ENCODE results near the gene PKP3. TPM values are rescaled to one million over a fixed set of nuclear protein-coding genes. Genes with fewer than 3 reads are reported as not detected.
"Not testable (repeated sequence)": the region's sequence is repeated elsewhere in the genome, so short reads cannot be mapped to it uniquely, and the experiment has no call there.

The PKP3 gene
- total RNA-seq (10 to 100 TPM; 43.3 to 48.6 TPM), polyA plus RNA-seq (ENCODE audit: insufficient read length in 6 of 6) (10 to 100 TPM; 11.0 to 15.5 (median 12.6) TPM)
- long read RNA-seq, donor 1, partial matches to known transcripts = 5 of 9 reads
- long read RNA-seq, donor 1, other reads (novel, unspliced or antisense) = 0 of 9 reads
- long read RNA-seq, donor 2, partial matches to known transcripts = 0 of 3 reads
- long read RNA-seq, donor 2, other reads (novel, unspliced or antisense) = 0 of 3 reads
- long read RNA-seq, donor 3, partial matches to known transcripts = 0 of 2 reads
- long read RNA-seq, donor 3, other reads (novel, unspliced or antisense) = 0 of 2 reads
- long read RNA-seq, donor 4, transcript PKP3-201 (13 exons, 2,809 nt) = major isoform, 15 of 19 reads
- long read RNA-seq, donor 4, partial matches to known transcripts = 2 of 19 reads
- long read RNA-seq, donor 4, other reads (novel, unspliced or antisense) = 2 of 19 reads
- long read RNA-seq, donor 5 = 0 reads
- long read RNA-seq, donor 6, transcript PKP3-201 (13 exons, 2,809 nt) = major isoform, 6 of 6 reads
- long read RNA-seq, donor 6, partial matches to known transcripts = 0 of 6 reads
- long read RNA-seq, donor 6, other reads (novel, unspliced or antisense) = 0 of 6 reads
- long read RNA-seq, donor 7, partial matches to known transcripts = 0 of 3 reads
- long read RNA-seq, donor 7, other reads (novel, unspliced or antisense) = 0 of 3 reads
- long read RNA-seq, donor 8, partial matches to known transcripts = 0 of 3 reads
- long read RNA-seq, donor 8, other reads (novel, unspliced or antisense) = 0 of 3 reads
- long read RNA-seq, donor 9 = 0 reads
- long read RNA-seq, donor 10, partial matches to known transcripts = 1 of 5 reads
- long read RNA-seq, donor 10, other reads (novel, unspliced or antisense) = 1 of 5 reads
- long read RNA-seq, donor 11 = 0 reads
- long read RNA-seq, donor 12, partial matches to known transcripts = 0 of 4 reads
- long read RNA-seq, donor 12, other reads (novel, unspliced or antisense) = 0 of 4 reads

- H3K36me3 ChIP-seq = no peaks in the 10 kb centered on the region
- H3K27me3 ChIP-seq = peaks cover 0 to 13% of the 10 kb centered on the region in 2 donors
- H3K9me3 ChIP-seq = no peaks in the 10 kb centered on the region
- intact Hi-C loops (cut with DNase I) = no loop called here
- peak; percentile 92 for ATAC-seq
- peaks cover 0 to 13% of the 10 kb centered on the region in 2 donors for H3K4me1 ChIP-seq
- peak within 1 kb of the TSS; percentile 48 to 67 for H3K27ac ChIP-seq
- DNase-seq = peak in 3 of 4 donors; percentile 75 to 94 (median 87)
- H3K4me3 ChIP-seq = peak within 1 kb of the TSS; percentile 16 to 45
- no peak for TF ChIP-seq CTCF (IDR thresholded peaks at IDR 0.05)
These were observed at the start of gene PKP3 for GRCh38 chr11:394034-394857. Gene PKP3, plus strand, starts transcription at chr11:394209. Its CDS starts 84 bp downstream, at chr11:394293.

GRCh38 chr11:344836-345578 lies 49.0 kb upstream of the PKP3 start:
- ATAC-seq = no peak
- no peak for DNase-seq
- Histone ChIP-seq H3K9me3 (no peaks in the 10 kb centered on the region), H3K4me3 (no peak overlapping the region), H3K27ac (no peak overlapping the region), H3K36me3 (no peaks in the 10 kb centered on the region), H3K4me1 (peaks cover 0 to 7% of the 10 kb centered on the region in 2 donors), H3K27me3 (no peaks in the 10 kb centered on the region)
- no peak for TF ChIP-seq CTCF (IDR thresholded peaks at IDR 0.05)
- intact Hi-C loops (cut with DNase I) = no loop called here

- peaks cover 0 to 23% of the 10 kb centered on the region in 2 donors for H3K4me1 ChIP-seq
- H3K9me3 ChIP-seq = no peaks in the 10 kb centered on the region
- DNase-seq = no peak
- no peak overlapping the region for H3K27ac ChIP-seq
- no peak for TF ChIP-seq CTCF (IDR thresholded peaks at IDR 0.05)
- intact Hi-C loops (cut with DNase I) = no loop called here
- no peak overlapping the region for H3K4me3 ChIP-seq
- H3K36me3 ChIP-seq = no peaks in the 10 kb centered on the region
- H3K27me3 ChIP-seq = no peaks in the 10 kb centered on the region
- no peak for ATAC-seq
These were observed 47.5 kb upstream of the PKP3 start for GRCh38 chr11:346529-346928.

- H3K4me1 ChIP-seq = peaks cover 15 to 45% of the 10 kb centered on the region in 2 donors
- H3K36me3 ChIP-seq; ATAC-seq; H3K27ac ChIP-seq; DNase-seq; intact Hi-C loops (cut with DNase I); H3K4me3 ChIP-seq; H3K27me3 ChIP-seq; H3K9me3 ChIP-seq: not testable (repeated sequence)
These were observed 44.6 kb upstream of the PKP3 start for GRCh38 chr11:349270-349954.

GRCh38 chr11:350033-350722 lies 43.8 kb upstream of the PKP3 start:
- H3K27ac ChIP-seq = peak overlapping the region in 1 of 2 donors; percentile 63
- ATAC-seq; intact Hi-C loops (cut with DNase I); H3K9me3 ChIP-seq; DNase-seq; H3K27me3 ChIP-seq; H3K4me3 ChIP-seq; H3K36me3 ChIP-seq: not testable (repeated sequence)
- peaks cover 17 to 53% of the 10 kb centered on the region in 2 donors for H3K4me1 ChIP-seq
